ENCODE data around the gene RNF11.
A peak's percentile ranks its signal among the peaks of the same experiment; 100 is the strongest.

The RNF11 gene

DNA sequence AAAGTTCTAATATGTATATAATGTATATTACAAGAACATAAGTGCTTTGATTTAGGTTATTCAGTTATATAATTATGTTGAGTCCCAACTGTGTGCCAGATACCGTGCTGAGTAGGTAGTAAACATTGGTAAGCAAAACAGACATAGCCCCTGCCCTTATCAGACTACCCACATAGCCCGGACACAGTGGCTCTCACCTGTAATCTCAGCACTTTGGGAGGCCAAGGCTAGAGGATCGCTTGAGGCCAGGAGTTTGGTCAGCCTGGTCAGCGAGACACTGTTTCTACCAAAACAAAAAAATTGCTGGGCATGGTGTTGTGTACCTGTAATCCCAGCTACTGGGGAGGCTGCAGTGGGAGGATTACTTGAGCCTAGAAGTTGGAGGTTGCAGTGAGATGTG, 30.7 kb downstream of the RNF11 start:
- no peak for DNase-seq

DNA sequence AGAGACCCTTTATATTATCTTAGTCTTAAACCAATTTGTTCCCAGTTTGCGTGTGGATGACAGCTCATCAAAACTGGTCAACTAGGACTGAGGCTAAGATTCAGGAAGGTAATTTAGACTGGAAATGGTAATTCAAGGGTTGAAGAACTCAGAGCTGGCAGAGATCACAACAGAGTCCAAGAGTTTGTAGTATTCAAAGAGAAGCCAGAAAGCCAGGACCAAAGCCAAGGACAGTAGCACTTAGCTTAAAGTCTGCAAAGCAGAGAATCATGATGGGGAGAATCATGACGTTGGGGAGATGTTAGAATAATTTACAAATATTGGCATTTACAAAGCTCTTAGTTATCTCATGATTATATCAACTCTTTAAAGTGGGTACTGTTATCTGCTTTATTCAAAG, 32.6 kb downstream of the RNF11 start:
- DNase-seq = no peak

DNA sequence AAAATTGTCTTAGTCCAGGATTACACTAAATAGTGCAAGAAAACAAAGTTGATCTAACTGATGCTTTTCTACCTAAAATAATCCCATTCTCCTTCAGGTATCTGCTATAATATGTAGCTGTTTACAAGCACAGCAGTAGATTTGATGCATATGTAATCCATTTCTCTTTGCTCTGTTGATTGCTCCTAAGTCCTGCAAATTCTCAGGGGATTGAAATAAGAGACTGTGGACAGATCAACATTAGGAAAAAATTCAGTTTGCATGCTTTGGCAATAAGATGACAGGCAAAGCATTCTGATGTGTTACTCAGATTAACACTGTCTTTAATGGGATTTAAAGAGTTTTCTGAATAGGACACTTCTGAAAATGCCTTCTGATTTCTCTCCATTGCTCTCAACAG, 34.7 kb downstream of the RNF11 start:
- no peak for DNase-seq

DNA sequence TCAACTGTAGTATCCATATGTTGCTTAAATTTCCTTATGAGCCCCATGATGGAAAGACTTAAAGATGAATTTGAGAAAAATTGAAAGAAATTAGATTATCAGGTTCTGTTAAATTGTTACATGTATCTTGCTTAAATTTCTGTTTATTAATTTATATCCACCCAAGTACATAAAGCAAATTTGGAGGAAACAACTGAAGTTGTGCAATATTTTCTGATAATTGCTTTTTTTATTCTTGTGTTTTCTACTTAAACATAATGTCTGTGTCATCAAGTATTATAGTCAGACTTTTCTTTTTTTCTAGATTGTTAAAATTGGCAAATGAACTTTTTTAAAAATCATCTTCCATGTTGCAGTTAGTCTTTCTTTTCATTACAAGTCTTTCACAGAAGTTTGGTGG, 36.8 kb downstream of the RNF11 start:
- no peak for DNase-seq

DNA sequence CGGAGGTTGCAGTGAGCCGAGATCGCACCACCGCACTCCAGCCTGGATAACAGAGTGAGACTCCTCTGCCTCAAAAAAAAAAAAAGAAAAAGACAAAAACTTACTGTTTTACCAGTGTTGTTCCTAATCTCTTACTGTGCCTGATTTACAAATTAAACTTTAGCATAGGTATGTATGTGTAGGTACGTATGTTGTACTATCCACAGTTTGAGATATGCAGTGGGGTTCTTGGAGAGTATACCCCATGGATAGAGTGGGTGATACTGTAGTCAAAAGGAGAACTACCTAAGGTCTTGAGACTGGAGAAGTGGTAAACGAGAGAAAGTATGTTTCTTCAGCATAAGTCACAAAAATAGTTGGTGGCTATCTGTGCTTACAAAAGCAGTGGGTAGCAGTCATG, 38.6 kb downstream of the RNF11 start:
- DNase-seq = no peak

DNA sequence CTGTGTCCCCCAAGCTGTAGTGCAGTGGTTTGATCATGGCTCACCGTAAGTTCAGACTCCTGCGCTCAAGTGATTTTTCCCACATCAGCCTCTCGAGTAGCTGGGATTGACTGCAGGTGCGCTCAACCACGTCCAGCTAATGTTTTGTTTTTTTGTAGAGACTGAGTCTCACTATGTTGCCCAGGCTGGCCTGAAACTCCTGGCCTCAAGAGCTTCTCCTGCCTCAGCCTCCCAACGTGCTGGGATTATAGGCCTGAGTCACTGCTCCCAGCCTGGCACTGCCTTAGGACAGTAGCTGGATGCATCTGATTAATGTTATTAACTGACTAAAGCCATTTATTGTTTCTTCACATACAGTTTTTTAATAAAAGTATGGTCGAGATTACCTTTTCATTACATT, 40.2 kb downstream of the RNF11 start:
- no peak for DNase-seq

DNA sequence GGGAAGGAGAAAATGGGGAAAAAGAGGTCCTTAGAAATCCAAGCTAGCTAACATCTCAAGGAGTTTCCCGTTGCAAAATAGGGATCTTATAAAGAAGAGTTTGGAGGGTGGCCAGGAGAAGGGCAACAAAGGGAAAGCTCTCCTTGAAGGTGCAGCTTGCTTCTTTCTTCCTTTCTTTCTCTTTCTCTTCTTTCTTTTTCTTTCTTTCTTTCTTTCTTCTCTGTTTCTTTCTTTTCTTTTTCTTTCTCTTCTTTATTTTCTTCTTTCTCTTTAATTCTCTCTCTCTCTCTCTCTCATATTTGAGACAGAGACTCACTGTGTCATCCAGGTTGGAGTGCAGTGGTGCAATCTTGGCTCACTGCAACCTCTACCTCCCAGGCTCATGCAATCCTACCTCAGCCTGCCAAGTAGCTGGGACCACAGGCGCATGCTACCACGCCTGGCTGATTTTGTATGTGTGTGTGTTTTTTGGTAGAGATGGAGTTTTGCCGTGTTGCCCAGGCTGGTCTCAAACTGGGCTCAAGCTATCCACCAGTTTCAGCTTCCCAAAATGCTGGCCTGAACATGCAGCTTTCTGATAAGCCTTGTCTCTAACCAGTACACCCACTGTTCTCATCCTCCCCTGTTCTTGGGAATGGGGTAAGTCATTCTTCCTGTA, 44.4 kb downstream of the RNF11 start:
- no peak for DNase-seq

DNA sequence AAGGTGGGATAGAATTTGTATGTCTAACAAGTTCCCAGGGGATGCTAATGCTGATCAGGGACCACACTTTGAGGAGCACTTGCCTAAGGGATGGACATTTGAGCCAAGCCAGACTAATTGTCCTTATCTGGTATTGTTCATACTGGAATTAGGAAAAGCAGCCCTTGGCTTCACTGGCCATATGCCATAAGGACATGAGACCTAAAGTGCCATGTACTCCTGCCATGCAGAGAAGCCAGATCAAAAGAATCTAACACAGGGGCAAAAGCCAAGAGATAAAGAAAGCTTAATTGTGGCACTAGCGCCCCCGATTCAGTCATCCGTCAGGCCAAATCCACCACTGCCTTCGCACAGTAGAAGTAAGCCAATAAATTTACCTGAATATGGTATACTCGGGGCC, 45.7 kb downstream of the RNF11 start:
- no peak for DNase-seq

DNA sequence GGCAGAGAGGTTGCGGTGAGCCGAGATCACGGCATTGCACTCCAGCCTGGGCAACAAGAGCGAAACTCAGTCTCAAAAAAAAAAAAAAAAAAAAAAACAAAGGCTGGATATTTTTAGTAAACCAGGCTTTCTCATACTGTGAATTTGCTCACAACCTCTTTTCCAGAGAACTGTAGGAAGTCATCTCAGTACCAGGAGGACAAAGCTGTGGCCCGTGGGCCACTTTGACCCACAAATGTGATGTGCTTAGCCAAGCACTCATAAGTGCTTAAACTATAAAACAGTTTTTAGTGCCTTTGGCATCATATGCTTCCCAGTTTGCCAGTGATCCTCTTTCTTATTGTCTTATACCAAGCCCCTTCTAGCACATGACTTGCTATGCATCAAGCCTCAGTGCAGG, 46.5 kb downstream of the RNF11 start:
- DNase-seq = no peak

DNA sequence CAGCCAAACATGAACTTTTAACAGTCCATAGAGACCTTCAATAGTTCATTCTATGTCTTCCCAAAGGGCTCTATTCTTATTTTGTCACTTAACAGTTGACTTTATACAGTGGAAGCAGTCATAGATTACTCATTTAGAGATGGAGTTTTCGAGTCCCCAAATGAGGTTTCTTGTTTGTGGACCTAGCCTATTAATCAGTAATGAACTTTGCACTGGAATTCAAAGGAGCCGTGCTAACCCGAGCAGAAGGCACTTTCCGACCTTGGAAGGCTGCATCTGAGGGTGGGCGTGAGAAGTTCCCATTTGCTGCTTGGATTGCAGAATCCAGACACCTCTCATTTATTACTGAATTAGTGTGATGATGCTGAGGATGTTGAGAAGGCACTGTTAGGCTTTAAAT, 47.9 kb downstream of the RNF11 start:
- no peak for DNase-seq

DNA sequence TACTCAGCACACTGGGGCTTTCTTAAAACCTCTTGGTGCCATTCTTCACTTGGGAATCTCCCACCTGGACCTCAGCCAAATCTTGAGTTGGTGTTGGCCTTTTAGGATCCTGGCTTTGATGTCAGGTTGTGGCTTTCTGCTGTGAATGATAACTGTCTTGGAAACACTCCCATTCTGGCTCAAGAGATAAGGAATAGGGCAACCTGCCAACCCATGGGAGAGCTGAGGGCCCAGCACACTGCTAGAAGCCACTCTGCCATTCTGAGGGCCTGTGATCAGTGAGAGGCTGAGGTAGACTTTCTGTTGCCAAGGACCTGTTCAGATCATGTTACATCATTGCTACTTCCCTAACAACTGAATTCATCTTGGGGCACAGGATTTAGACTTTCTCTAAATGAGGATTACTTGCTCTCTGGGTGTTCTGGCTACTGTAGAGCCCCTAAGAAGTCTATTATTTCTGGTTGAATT, 48.4 kb downstream of the RNF11 start:
- DNase-seq = no peak

DNA sequence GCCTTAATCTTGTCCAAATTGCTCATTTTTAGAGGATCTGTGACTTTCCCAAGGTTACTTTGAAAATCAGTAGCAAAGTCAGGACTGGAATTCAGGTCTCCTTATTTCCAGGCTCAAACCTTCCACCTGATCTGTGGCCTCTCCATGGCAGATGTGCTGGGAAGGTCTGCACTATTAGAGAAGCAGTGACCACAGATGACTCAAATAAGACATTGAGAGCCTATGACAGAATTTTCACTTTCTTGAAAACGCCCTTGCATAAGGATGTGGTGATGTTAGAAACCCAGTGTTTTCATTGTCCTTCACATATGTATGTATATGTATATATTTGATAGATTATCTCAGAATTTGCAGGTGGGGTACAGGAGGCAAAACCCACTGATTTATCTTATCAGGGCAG, 49.0 kb downstream of the RNF11 start:
- no peak for DNase-seq

DNA sequence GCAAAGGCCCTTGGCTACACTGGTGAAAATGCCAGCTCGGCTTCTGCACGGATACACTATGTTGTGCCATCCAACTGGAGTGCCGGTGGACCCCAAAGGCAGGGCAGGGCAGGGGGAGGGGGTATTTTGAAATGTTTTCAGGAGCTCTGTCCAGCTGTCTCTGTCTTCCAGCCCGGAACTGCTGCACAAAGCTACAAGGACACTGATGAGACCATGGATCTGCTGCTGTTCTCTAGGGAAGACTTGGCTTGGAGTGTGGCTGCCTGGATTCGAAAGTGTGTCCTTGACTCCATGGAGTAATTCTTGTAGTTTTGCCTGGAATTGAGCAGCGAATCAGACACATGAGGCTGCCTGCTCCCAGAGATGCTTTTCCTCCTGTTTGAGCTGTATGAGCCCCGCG, 51.9 kb downstream of the RNF11 start:
- no peak for DNase-seq

DNA sequence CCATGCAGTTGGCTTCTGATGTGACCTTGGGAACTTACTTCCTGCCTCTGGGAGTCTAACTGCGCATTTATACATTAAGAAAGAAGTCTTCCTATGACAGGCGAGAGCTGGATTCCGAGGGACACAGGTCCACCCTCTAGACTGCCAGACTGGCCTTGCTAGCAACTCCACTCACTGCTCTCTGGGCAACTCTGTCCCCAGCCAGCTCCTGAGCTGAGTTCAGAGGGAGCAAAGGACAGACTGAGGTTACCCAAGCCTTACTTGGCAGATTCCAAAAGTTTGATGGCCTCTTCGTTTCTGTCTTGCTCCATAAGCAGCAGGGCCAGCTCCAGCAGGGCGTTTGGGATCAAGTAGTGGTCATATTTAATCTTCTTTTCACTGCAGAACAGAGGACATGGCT, 52.5 kb downstream of the RNF11 start:
- DNase-seq = no peak

DNA sequence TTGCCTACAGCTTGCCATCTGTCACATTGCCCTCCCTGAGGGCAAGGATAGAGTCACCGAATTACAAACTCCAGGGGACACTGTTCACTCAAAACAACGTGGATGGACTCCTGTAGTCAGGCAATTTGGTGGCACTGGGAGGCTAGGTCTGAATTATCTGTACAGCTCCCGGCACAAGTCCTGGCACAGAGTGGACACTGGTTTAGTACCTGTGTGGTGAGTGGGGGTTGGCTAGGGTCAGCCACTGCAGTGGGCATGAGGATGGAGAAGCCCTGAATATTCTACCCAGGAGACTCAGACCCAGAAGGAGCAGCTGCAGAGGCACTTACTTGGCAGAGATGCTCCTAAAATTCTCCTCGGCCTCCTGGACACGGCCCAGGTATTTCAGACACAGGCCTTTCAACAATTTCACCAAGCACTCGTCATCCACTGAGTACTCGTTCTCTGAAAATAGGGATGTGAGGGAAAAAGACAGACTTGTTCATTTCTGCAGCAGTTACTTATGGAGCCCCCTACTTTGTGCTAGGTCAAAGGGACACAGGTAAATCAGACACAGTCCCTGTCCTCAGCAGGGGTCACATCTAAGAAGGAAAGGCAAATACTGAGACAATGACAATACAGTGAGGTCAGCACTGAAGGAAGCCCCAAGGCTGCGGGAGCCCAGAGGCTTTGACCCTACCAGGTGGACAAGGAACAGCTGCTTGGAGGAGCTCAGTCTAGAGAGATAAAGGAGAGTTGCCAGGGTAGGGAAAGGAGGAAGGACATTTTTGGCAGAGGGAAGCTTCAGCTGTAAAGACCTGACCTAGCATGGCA, 53.8 kb downstream of the RNF11 start:
- DNase-seq = no peak

DNA sequence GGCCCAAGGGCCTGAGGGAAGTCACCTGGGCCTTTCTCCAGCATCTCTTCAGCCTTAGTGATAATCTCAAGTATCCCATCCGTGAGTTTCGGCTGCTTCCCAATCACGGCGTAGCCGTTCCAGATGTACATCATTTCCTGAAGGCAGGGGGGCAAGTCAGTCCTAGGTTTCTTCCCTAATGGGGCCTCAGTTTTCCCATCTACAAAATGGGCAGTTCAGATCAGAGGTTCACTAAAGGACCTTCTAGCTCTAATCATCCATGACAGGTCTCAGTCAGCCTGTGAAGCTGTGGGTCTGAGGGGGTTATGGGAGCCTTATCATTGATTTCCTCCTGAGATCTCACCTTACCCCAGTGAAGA, 54.4 kb downstream of the RNF11 start:
- DNase-seq = no peak

DNA sequence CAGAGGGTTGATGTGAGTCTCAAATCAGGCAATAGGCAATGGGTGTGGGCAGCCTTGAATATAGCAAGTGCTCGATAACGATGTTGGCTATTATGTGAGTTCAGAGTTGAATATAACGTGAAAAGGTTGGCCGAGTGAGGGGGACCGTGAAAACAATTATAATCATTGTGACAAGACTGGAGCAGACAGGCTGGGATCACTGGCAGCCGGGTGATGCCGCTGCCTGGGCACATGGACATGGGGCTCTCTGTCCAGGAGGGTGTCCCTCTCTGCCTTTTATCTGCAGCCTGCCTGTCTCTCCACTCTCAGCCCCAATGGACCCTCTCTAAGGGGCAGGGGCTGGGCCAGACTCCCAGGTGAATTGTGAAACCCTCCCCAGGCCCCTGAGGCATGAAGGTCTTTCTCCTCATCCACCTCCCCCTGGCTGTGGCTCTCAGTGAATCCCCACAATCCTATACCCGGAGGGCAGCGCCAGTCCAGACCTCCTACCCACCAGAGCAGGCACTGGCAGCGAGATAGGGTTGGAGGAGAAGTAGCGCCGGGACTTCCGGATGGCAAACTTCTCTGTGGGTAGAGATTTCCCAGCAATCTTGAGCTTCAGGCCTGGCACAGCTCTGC, 57.9 kb downstream of the RNF11 start:
- DNase-seq = no peak

DNA sequence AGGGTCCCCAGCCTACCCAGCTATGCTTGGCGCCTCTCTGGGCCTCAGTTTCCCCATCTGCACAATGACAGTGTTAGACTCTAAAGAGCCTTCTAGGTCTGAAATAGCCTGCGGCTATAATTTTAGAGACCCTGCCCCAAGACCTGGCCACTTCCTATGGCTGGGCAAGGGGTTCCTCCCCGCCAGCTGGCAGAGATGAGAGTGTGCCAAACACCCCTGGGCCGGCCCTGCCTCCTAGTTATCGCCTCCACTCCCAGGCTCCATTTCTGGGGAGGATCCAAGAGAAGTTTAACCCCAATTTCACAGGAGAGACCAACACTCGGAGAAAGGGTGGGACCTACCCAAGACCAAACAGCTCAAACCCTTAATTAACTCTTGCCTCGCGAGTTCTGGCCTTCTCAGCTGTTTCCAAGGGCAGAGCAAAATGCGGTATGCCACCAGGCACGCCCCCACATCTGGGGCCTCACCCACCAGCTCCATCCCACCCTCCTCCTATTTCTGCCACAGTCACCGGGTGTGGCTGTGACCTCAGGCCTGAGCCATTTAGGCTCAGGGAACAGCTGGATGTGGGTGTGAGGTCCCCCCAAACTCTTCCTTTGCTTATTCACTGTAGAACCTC, 58.6 kb downstream of the RNF11 start:
- DNase-seq = peak; percentile 44

DNA sequence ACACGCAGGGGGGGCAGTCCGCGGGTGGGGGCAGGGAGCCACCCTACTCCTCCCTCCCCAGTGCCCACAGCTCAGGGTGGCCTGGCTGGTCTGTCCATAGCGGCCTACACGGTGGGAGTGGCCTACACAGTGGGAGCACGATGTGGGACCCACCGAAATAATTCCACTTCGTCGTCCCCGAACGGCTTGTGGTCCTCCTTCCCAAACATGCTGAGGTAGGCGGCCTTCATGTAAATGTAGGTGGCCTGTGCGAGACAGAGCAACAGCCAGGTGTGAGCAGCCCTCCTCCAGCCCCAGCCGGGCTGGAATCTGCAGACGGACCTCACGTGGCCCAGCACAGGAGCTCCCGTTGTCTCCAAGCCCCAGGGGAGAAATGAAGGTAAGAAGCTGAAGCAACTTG, 59.9 kb downstream of the RNF11 start:
- DNase-seq = peak; percentile 40

DNA sequence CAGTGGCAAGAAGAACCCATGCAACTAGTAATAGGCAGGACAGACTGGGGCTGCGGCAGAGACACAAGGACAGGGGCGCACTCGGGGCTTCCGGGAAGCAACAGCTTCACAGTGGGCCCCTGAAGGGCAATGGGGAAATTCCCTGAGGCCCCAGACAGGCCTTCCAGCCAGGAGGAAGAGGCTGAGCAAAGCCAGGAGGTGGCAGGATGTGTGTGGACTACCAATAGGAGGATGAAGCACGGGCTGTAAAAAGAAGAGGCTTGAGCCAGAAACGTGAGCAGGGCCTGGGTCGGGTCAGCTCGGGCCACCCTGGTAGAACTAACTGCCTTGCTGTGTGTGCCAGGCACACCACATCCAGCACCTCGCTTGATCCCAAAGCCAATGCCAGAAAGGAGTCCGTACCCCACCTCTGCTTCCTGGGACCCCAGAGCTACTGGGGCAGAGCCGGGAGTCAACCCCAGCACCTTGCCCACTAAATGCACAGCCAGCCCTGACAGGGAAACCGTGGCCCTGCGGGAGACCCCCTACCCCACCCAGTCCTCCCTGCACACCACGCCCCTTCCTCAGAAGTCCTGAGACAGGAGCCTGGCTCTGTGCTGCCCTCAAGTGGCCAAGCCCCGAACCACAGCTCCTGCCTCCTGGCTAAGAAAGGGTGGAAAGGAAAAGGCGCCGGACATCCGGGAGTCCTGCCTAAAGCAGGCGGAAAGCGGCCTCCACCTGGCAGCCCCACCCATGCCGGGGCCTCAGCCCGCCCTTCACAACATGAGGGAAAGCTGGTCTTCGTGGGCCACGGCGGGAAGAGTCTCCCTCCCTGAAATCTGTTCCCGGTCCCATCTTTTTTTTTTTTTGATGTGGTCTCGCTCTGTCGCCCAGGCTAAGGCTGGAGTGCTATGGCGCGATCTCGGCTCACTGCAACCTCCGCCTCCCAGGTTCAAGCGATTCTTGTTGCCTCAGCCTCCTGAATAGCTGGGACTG, 60.6 kb downstream of the RNF11 start:
- peak; percentile 90 for DNase-seq

DNA sequence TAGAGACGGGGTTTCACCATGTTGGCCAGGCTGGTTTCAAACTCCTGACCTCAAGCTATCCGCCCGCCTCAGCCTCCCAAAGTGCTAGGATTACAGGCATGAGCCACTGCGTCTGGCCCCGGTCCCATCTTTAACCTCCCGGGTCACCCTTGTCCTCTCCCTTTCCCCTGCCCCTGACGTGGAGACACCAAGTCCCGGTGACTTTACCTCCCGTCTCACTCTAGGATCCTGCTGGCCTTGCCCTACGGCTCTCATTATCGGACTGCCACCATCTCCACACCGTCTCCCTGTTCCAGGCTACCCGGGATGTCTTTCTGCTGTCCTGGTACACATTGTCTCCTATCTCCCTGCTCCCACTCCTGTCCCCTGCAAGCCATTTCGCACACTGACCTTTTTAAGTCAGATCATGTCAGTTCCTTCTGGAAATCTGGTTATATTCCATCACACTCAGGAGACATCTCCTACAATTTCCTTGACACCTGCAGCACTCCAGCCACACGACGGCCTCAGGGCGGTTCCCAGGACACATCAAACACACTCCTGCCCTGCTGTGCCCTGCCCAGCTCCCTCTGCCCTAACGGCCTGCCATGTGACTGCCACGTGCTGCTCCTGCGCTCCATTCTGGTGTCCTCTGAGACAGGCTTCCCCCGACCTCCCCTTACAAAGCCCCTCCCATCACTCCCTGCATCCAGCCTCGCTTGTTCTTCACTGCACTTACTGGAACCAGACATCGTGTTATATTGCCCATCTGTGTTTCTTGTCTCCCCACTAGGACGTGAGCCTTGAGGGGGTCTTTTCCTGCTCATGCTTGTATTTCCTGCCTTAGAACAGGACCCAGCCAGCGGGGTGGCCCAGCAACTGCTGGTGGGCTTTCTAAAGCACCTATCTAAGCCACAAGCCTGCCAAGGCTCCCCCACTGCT, 61.6 kb downstream of the RNF11 start:
- peak; percentile 37 for DNase-seq

Data from right forelimb (tissue), 1 donor.